HCT116 (cell line): Measurements from ENCODE around the gene TMPRSS7. TPM values are rescaled to one million over a fixed set of nuclear protein-coding genes. Genes with fewer than 3 reads are reported as not detected.

Source experiments
- ATAC-seq: fragments of 200-7000 bp; cut with Tn5 transposase; 2 replicates; pipeline ENCODE4 v1.9.1; 2020; ENCODE audit warnings: mild to moderate bottlenecking, moderate library complexity
- BruUV-seq: library from RNA; stranded (reverse); fragments of 400-500 nt; replicated peaks from 2 replicates; lab custom pipeline; 2021; lab: Mats Ljungman, UMichigan
- CTCF ChIA-PET: fragments of 300-600 bp; sonication (Branson Sonifier 250); formaldehyde crosslinking; loops from one replicate; lab custom pipeline; 2021; ENCODE audit warnings: antibody characterized with exemption; lab: Charles Lee
- POLR2A ChIA-PET: fragments of 300-600, 350-600 bp; sonication (Branson Sonifier 250); formaldehyde crosslinking; loops from one replicate; lab custom pipeline; 2021; ENCODE audit warnings: antibody characterized with exemption; lab: Charles Lee
- RAD21 ChIA-PET, 2 experiments: fragments of 300-600 bp; sonication (Branson Sonifier 250); formaldehyde crosslinking; loops; one replicate each; lab custom pipeline; 2023; ENCODE audit warnings: low total read pairs in 2 of 2; ENCODE audit not compliant: uncharacterized antibody in 2 of 2, unreplicated experiment in 2 of 2, low non-redundant PET in 1 of 2; lab: Charles Lee
- DNase-seq: peaks from one replicate; pipeline ENCODE4 v3.0.0-alpha.2; 2010; ENCODE audit warnings: low read depth, low spot score
- H2AFZ ChIP-seq: fragments of 200-600 bp; shearing (Covaris generic), sonication (generic); 2 replicates; pipeline ENCODE4 v1.6.1; 2017; ENCODE audit warnings: low read depth, mixed run types, mixed read lengths, antibody characterized with exemption, low read length; ENCODE audit not compliant: poor library complexity, severe bottlenecking
- H3K27ac ChIP-seq: 2 replicates; pipeline ENCODE4 v1.5.1; 2012; ENCODE audit warnings: low read depth, low read length
- H3K27me3 ChIP-seq: fragments of 200-600 bp; sonication (generic); 2 replicates; pipeline ENCODE4 v1.6.1; 2016; ENCODE audit warnings: mixed run types, low read length, mixed read lengths; ENCODE audit not compliant: insufficient read depth
- H3K36me3 ChIP-seq, 2 experiments: fragments of 200-500 bp in 1 of 2; fragments of 200-600 bp in 1 of 2; sonication (Bioruptor generic) in 1 of 2; sonication (generic) in 1 of 2; 2 replicates each; pipeline versions ENCODE4 v1.5.1 to v1.6.1; 2014 to 2016; ENCODE audit warnings: low read length in 2 of 2, inconsistent platforms in 1 of 2, mixed read lengths in 1 of 2, mixed run types in 1 of 2; ENCODE audit not compliant: insufficient read depth in 2 of 2, control insufficient read depth in 1 of 2
- H3K4me1 ChIP-seq, 2 experiments: fragments of 200-600 bp in 1 of 2; sonication (generic) in 1 of 2; 2 replicates each; pipeline versions ENCODE4 v1.5.1 to v1.6.1; 2012 to 2017; ENCODE audit warnings: low read length in 2 of 2, inconsistent platforms in 1 of 2, mild to moderate bottlenecking in 1 of 2, mixed read lengths in 1 of 2, mixed run types in 1 of 2, moderate library complexity in 1 of 2; ENCODE audit not compliant: insufficient read depth in 2 of 2, control insufficient read depth in 1 of 2
- H3K4me2 ChIP-seq: fragments of 200-600 bp; sonication (generic); 2 replicates; pipeline ENCODE4 v1.6.1; 2017; ENCODE audit warnings: mixed run types, low read length, mixed read lengths
- H3K4me3 ChIP-seq, 2 experiments: fragments of 200-600 bp in 1 of 2; sonication (generic) in 1 of 2; replicated peaks in 1 of 2; 2 replicates each; pipeline ENCODE4 v1.5.1; 2011 to 2016; ENCODE audit warnings: low read length in 2 of 2, control low read depth in 1 of 2, low read depth in 1 of 2, mild to moderate bottlenecking in 1 of 2, mixed read lengths in 1 of 2, mixed run types in 1 of 2
- H3K79me2 ChIP-seq: fragments of 200-600 bp; sonication (generic); 2 replicates; pipeline ENCODE4 v1.6.1; 2017; ENCODE audit warnings: mild to moderate bottlenecking, mixed run types, low read length, moderate library complexity, mixed read lengths; ENCODE audit not compliant: insufficient read depth
- H3K9ac ChIP-seq: fragments of 200-600 bp; sonication (generic); 2 replicates; pipeline ENCODE4 v1.6.1; 2016; ENCODE audit warnings: low read length, mixed read lengths
- H3K9me2 ChIP-seq: fragments of 200-600 bp; sonication (generic), shearing (Covaris generic); 2 replicates; pipeline ENCODE4 v1.6.1; 2017; ENCODE audit warnings: mixed run types, mild to moderate bottlenecking, moderate library complexity; ENCODE audit not compliant: insufficient read depth
- H3K9me3 ChIP-seq, 2 experiments: fragments of 200-500 bp in 1 of 2; fragments of 200-600 bp in 1 of 2; sonication (Bioruptor generic) in 1 of 2; sonication (generic) in 1 of 2; 2 replicates each; pipeline ENCODE4 v1.6.1; 2014 to 2017; ENCODE audit warnings: low read length in 2 of 2, mixed read lengths in 2 of 2, inconsistent platforms in 1 of 2, low read depth in 1 of 2, mild to moderate bottlenecking in 1 of 2, mixed run types in 1 of 2, moderate library complexity in 1 of 2; ENCODE audit not compliant: control insufficient read depth in 1 of 2, insufficient read depth in 1 of 2
- H4K20me1 ChIP-seq: fragments of 200-600 bp; sonication (generic), shearing (Covaris generic); 2 replicates; pipeline ENCODE4 v1.6.1; 2017; ENCODE audit warnings: mixed run types, mild to moderate bottlenecking, moderate library complexity; ENCODE audit not compliant: insufficient read depth
- CBX3 ChIP-seq: IDR thresholded peaks from 2 replicates; pipeline ENCODE4 v1.6.1; 2012; ENCODE audit warnings: low read depth
- CTCF ChIP-seq, 3 experiments: fragments of 200-600 bp in 1 of 3; sonication (generic) in 1 of 3; IDR thresholded peaks in 2 of 3; conservative IDR thresholded peaks in 1 of 3; 2 replicates each; pipeline ENCODE4 v1.5.1; 2012 to 2017; ENCODE audit warnings: low read depth in 2 of 3, low read length in 2 of 3, antibody characterized with exemption in 1 of 3, borderline replicate concordance in 1 of 3, control low read depth in 1 of 3, mild to moderate bottlenecking in 1 of 3, mixed read lengths in 1 of 3, mixed run types in 1 of 3, moderate library complexity in 1 of 3; ENCODE audit not compliant: insufficient read depth in 1 of 3
- EGR1 ChIP-seq: IDR thresholded peaks from 2 replicates; pipeline ENCODE4 v1.6.1; 2012; ENCODE audit warnings: low read depth
- ELF1 ChIP-seq: IDR thresholded peaks from 2 replicates; pipeline ENCODE4 v1.6.1; 2012; ENCODE audit warnings: low read depth, borderline replicate concordance
- EZH2phosphoT487 ChIP-seq: fragments of 200-600 bp; IDR thresholded peaks from 2 replicates; pipeline ENCODE4 v1.6.1; 2018; ENCODE audit warnings: antibody characterized with exemption, borderline replicate concordance
- FOSL1 ChIP-seq: IDR thresholded peaks from 2 replicates; pipeline ENCODE4 v1.6.1; 2012; ENCODE audit warnings: low read depth
- MAX ChIP-seq: IDR thresholded peaks from 2 replicates; pipeline ENCODE4 v1.6.1; 2012
- POLR2AphosphoS5 ChIP-seq: IDR thresholded peaks from 2 replicates; pipeline ENCODE4 v1.6.1; 2011; ENCODE audit warnings: mild to moderate bottlenecking, low read depth, low read length, moderate library complexity
- SIN3A ChIP-seq: IDR thresholded peaks from 2 replicates; pipeline ENCODE4 v1.6.1; 2012; ENCODE audit warnings: low read depth
- SP1 ChIP-seq: IDR thresholded peaks from 2 replicates; pipeline ENCODE4 v1.6.1; 2012; ENCODE audit warnings: low read depth
- SRF ChIP-seq: IDR thresholded peaks from 2 replicates; pipeline ENCODE4 v1.6.1; 2012; ENCODE audit warnings: low read depth
- ZNF274 ChIP-seq: fragments of 200-500 bp; sonication (Bioruptor generic); IDR thresholded peaks from 2 replicates; pipeline ENCODE4 v1.6.1; 2014; ENCODE audit warnings: mild to moderate bottlenecking, low read depth, low read length, inconsistent platforms
- intact Hi-C: fragments of 100-400 bp; cut with micrococcal nuclease; formaldehyde crosslinking; loops from 2 replicates; pipeline ENCODE4 v1.10.0; 2022
- total RNA-seq: library from RNA; stranded (reverse); gene quantifications from one replicate; pipeline ENCODE4 v1.2.1, GENCODE V29; 2021; ENCODE audit not compliant: unreplicated experiment
- TF ChIP-seq, protein P1 (sequence below): IDR thresholded peaks from 2 replicates; pipeline ENCODE4 v1.6.1; 2012

The TMPRSS7 gene
- total RNA-seq, 1 experiment from 2014 or later, result not detected

GRCh38 chr3:112122870-112123269 lies 88.3 kb downstream of the TMPRSS7 start:
- Histone ChIP-seq H3K36me3 (peaks cover 8 to 10% of the 10 kb centered on the region in 2 experiments; a peak in 2 of 4 replicates), H3K27me3 (no peaks in the 10 kb centered on the region), H3K4me1 (no peaks in the 10 kb centered on the region), H3K27ac (no peak overlapping the region), H4K20me1 (no peaks in the 10 kb centered on the region), H3K4me3 (no peak overlapping the region), H2AFZ (no peak overlapping the region), H3K9me2 (no peaks in the 10 kb centered on the region), H3K9ac (no peak overlapping the region), H3K9me3 (no peaks in the 10 kb centered on the region), H3K79me2 (no peaks in the 10 kb centered on the region), H3K4me2 (no peak overlapping the region)
- DNase-seq (no peak), ATAC-seq (no peak)
- BruUV-seq, result no TSS peak
- TF ChIP-seq CBX3 (no peak), ZNF274 (no peak)
- RAD21 ChIA-PET, result no interaction called here
- intact Hi-C loops, result no loop called here
- CTCF ChIA-PET, result interaction anchor here (1.1 kb wide), 1 partner anchor 11 kb away, joined by 3 read pairs; no protein-coding TSS in a partner anchor
- POLR2A ChIA-PET, result no interaction called here

GRCh38 chr3:112123548-112123947 lies 89.0 kb downstream of the TMPRSS7 start:
- DNase-seq, result no peak
- Histone ChIP-seq H2AFZ (no peak overlapping the region), H3K27ac (no peak overlapping the region), H3K36me3 (peaks cover 10% of the 10 kb centered on the region in 2 experiments; a peak in 2 of 4 replicates), H4K20me1 (no peaks in the 10 kb centered on the region), H3K27me3 (no peaks in the 10 kb centered on the region)
- ChIA-PET POLR2A (no interaction called here), CTCF (interaction anchor here (1.1 kb wide), 1 partner anchor 12 kb away, joined by 3 read pairs; no protein-coding TSS in a partner anchor)
- BruUV-seq, result no TSS peak
- TF ChIP-seq CTCF (IDR thresholded peaks at IDR 0.05 in 2 of 3, conservative IDR thresholded peaks at IDR 0.05 in 1 of 3; ENCODE audit: borderline replicate concordance in 1 of 3, insufficient read depth in 1 of 3, low read depth in 2 of 3, low read length in 2 of 3) (no peak), SIN3A (no peak), EZH2phosphoT487 (no peak), MAX (no peak), EGR1 (no peak), ELF1 (no peak), SP1 (no peak), SRF (no peak), CBX3 (no peak), FOSL1 (no peak), POLR2AphosphoS5 (no peak)
- TF ChIP-seq, protein P1, sequence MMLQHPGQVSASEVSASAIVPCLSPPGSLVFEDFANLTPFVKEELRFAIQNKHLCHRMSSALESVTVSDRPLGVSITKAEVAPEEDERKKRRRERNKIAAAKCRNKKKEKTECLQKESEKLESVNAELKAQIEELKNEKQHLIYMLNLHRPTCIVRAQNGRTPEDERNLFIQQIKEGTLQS, result no peak
- TF ChIP-seq, all 23 proteins: peak for 0
- H3K4me2 ChIP-seq, result no peak overlapping the region
- H3K79me2 ChIP-seq, result no peaks in the 10 kb centered on the region
- H3K9me2 ChIP-seq, result no peaks in the 10 kb centered on the region
- H3K9ac ChIP-seq, result no peak overlapping the region
- ATAC-seq, result no peak
- no peaks in the 10 kb centered on the region for H3K4me1 ChIP-seq
- intact Hi-C loops, result no loop called here
- no peaks in the 10 kb centered on the region for H3K9me3 ChIP-seq
- RAD21 ChIA-PET, result no interaction called here
- no peak overlapping the region for H3K4me3 ChIP-seq
